GM13977 (cell line): ENCODE data around the gene MPV17L.
"Not testable (repeated sequence)": the region's sequence is repeated elsewhere in the genome, so short reads cannot be mapped to it uniquely, and the experiment has no call there.

Experiments
- DNase-seq: peaks from one replicate; pipeline ENCODE4 v3.0.0; 2012; ENCODE audit warnings: low spot score
- in situ Hi-C: fragments of 300-500 bp; cut with MboI; formaldehyde crosslinking; loops from one replicate; pipeline ENCODE4 v1.12.0; 2022; ENCODE audit warnings: low sequenced_read_pairs, low pct_unique_long_range_greater_than_20kb, mixed read lengths, inconsistent platforms; ENCODE audit not compliant: unreplicated experiment
- TF ChIP-seq, protein P1 (sequence below): IDR thresholded peaks from 2 replicates; pipeline ENCODE4 v1.5.1; 2012; ENCODE audit warnings: mild to moderate bottlenecking, control low read depth; ENCODE audit not compliant: insufficient read depth; ENCODE audit errors: extremely low read depth, missing control alignments

The MPV17L gene

GRCh38 chr16:15451098-15451731 lies 55.7 kb downstream of the MPV17L start:
- in situ Hi-C loops = no loop called here
- no peak for DNase-seq
- TF ChIP-seq, protein P1, sequence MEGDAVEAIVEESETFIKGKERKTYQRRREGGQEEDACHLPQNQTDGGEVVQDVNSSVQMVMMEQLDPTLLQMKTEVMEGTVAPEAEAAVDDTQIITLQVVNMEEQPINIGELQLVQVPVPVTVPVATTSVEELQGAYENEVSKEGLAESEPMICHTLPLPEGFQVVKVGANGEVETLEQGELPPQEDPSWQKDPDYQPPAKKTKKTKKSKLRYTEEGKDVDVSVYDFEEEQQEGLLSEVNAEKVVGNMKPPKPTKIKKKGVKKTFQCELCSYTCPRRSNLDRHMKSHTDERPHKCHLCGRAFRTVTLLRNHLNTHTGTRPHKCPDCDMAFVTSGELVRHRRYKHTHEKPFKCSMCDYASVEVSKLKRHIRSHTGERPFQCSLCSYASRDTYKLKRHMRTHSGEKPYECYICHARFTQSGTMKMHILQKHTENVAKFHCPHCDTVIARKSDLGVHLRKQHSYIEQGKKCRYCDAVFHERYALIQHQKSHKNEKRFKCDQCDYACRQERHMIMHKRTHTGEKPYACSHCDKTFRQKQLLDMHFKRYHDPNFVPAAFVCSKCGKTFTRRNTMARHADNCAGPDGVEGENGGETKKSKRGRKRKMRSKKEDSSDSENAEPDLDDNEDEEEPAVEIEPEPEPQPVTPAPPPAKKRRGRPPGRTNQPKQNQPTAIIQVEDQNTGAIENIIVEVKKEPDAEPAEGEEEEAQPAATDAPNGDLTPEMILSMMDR = no peak

GRCh38 chr16:15452246-15452855 lies 56.8 kb downstream of the MPV17L start:
- no peak for DNase-seq
- in situ Hi-C loops = no loop called here
- TF ChIP-seq, protein P1 = no peak

DNA sequence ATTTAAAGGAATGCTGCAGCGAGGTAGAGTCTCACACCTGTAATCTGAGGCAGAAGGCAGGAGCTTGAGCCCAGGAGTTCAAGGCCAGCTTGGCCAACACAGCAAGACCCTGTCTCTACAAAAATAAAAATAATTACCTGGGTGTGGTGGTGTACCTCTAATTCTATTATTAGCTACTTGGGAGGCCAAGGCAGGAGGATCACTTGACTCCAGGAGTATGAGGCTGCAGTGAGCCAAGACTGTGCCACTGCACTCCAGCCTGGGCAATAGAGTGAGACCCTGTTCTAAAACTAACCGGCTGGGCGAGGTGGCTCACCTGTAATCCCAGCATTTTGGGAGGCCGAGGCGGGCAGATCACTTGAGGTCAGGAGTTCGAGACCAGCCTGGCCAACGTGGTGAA lies 57.7 kb downstream of the MPV17L start:
- DNase-seq, in situ Hi-C loops: not testable (repeated sequence)

- in situ Hi-C loops, DNase-seq: not testable (repeated sequence)
These were observed 59.4 kb downstream of the MPV17L start for GRCh38 chr16:15454933-15455332.

DNA sequence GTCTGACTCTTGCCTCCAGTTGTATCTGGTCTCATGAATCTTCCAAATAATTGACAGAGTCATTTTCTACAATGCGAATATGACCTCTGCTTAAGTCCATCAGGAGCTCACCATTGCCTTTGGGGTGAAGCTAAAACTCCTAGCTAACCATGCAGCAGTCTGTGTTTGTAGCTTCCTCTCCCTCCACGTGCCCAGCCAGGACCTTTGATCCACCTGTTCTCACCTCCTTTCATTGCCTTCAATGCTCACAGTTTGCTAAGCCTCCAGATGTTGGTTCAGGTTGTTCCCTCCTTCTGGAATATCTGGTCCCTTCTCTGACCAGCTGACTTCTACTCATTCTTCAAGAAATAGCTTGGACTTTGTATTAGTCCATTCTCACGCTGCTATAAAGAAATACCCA lies 61.8 kb downstream of the MPV17L start:
- in situ Hi-C loops = no loop called here
- no peak for DNase-seq
- TF ChIP-seq, protein P1 = no peak

DNA sequence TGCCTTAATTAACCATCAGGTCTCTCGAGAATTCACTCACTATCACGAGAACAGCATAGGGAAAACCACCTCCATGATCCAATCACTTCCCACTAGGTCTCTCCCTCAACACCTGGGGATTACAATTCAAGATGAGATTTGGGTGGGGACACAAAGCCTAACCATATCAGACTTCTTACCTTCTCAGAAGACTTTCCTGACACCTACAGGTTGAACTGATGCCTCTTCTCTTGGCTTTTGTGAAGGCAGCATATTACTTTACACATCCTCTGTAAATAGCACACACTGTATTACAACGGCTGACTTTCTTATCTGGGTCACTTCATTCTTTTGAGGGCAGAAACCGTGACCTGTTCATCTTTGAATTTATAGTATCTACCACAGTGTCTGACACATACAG lies 62.4 kb downstream of the MPV17L start:
- in situ Hi-C loops = no loop called here

DNA sequence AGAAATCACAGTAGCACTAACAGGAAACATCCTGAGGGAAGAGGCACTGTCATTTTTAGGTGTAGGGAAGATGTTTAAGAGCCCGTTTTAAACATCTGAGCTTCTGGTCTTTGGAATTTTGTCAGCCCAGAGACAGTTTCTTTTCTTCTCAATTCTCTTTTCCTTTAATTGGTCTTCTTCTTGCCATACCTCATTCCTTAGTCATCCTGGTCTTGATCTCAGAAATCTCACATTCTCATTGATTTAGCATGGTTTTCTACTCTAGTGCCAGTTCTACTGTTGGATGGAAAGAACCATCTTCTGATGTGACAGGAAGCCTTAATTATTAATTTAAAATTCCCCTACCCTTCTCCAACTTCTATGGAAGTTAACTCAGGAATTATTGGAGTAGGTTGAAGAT lies 64.2 kb downstream of the MPV17L start:
- in situ Hi-C loops = no loop called here
- DNase-seq = no peak
- TF ChIP-seq, protein P1 = no peak

More for the DNA sequence above, 62.4 kb downstream of the MPV17L start:
- TF ChIP-seq, protein P1 = peak; percentile 4
- DNase-seq = no peak
